GM12878 (cell line): ENCODE data around the gene CBFB. TPM values are rescaled to one million over a fixed set of nuclear protein-coding genes. Genes with fewer than 3 reads are reported as not detected.

Experiments
- ATAC-seq: fragments of 200-7000 bp; cut with Tn5 transposase; 3 replicates; pipeline ENCODE4 v1.9.1; 2020; ENCODE audit warnings: mild to moderate bottlenecking, moderate library complexity
- BruUV-seq: library from RNA; stranded (reverse); fragments of 400-500 nt; replicated peaks from 2 replicates; lab custom pipeline; 2021; lab: Mats Ljungman, UMichigan
- CTCF ChIA-PET: fragments of 300-600 bp; sonication (Branson Sonifier 250); formaldehyde crosslinking; extraction: SDS; loops from one replicate; lab custom pipeline; 2021; ENCODE audit warnings: inconsistent platforms; lab: Yijun Ruan, JAX
- POLR2A ChIA-PET: fragments of 350-600 bp; formaldehyde crosslinking; extraction: SDS; loops from one replicate; lab custom pipeline; 2021; ENCODE audit warnings: inconsistent platforms; lab: Charles Lee
- RAD21 ChIA-PET: fragments of 300-600 bp; sonication (Branson Sonifier 250); formaldehyde crosslinking; loops from one replicate; lab custom pipeline; 2023; ENCODE audit warnings: antibody characterized with exemption; ENCODE audit not compliant: unreplicated experiment; lab: Charles Lee
- SMC1A ChIA-PET: fragments of 300-600 bp; sonication (Branson Sonifier 250); formaldehyde crosslinking; loops from one replicate; lab custom pipeline; 2023; ENCODE audit not compliant: unreplicated experiment, uncharacterized antibody; lab: Charles Lee
- DNase-seq: peaks from one replicate; pipeline ENCODE4 v3.0.0-alpha.2; 2011; ENCODE audit warnings: low read depth, low spot score
- FAIRE-seq: peaks from 3 replicates; lab custom pipeline; 2011; peaks lifted over from hg19 to GRCh38; lab: Jason Lieb, UNC
- H2AFZ ChIP-seq: 2 replicates; pipeline ENCODE4 v1.6.0; 2011; ENCODE audit warnings: low read depth, low read length, control low read depth; ENCODE audit not compliant: control insufficient read depth
- H3K27ac ChIP-seq: 2 replicates; pipeline ENCODE4 v1.5.1; 2011; ENCODE audit warnings: control low read depth; ENCODE audit not compliant: control insufficient read depth, insufficient read depth
- H3K27me3 ChIP-seq, 2 experiments: replicated peaks in 1 of 2; 2 replicates each; pipeline versions ENCODE4 v1.6.0 to v1.6.1; 2011; ENCODE audit warnings: low read length in 1 of 2; ENCODE audit not compliant: control insufficient read depth in 2 of 2, insufficient read depth in 2 of 2
- H3K36me3 ChIP-seq, 2 experiments: 2 replicates each; pipeline ENCODE4 v1.5.1; 2011; ENCODE audit warnings: low read length in 1 of 2; ENCODE audit not compliant: control insufficient read depth in 2 of 2, insufficient read depth in 2 of 2
- H3K4me1 ChIP-seq: 2 replicates; pipeline ENCODE4 v1.6.1; 2011; ENCODE audit warnings: mild to moderate bottlenecking, low read length, moderate library complexity, mixed read lengths; ENCODE audit not compliant: control insufficient read depth, insufficient read depth
- H3K4me2 ChIP-seq: 2 replicates; pipeline ENCODE4 v1.6.0; 2011; ENCODE audit warnings: control low read depth; ENCODE audit not compliant: control insufficient read depth, insufficient read depth
- H3K4me3 ChIP-seq: fragments of 200-600 bp; sonication (generic); 2 replicates; pipeline ENCODE4 v1.5.1; 2016
- H3K79me2 ChIP-seq: 2 replicates; pipeline ENCODE4 v1.6.0; 2011; ENCODE audit warnings: low read length; ENCODE audit not compliant: control insufficient read depth, insufficient read depth
- H3K9ac ChIP-seq: 2 replicates; pipeline ENCODE4 v1.8.0; 2011; ENCODE audit warnings: low read length, control low read depth, mixed read lengths; ENCODE audit not compliant: control insufficient read depth, insufficient read depth
- H3K9me3 ChIP-seq: replicated peaks from 3 replicates; pipeline ENCODE4 v1.5.1; 2011; ENCODE audit warnings: mild to moderate bottlenecking, low read length; ENCODE audit not compliant: control insufficient read depth, insufficient read depth
- H4K20me1 ChIP-seq: 2 replicates; pipeline ENCODE4 v1.6.0; 2011; ENCODE audit not compliant: control insufficient read depth, insufficient read depth
- BRCA1 ChIP-seq: IDR thresholded peaks from 2 replicates; pipeline ENCODE4 v1.6.1; 2011; ENCODE audit warnings: low read depth, low read length, improper control_type of control experiment
- IRF5 ChIP-seq: fragments of 450-650 bp; IDR thresholded peaks from 2 replicates; pipeline ENCODE4 v1.6.1; 2017; ENCODE audit warnings: borderline replicate concordance
- PRDM15 ChIP-seq: fragments of 450-650 bp; formaldehyde crosslinking; IDR thresholded peaks from 2 replicates; pipeline ENCODE4 v1.4.0; 2020; ENCODE audit warnings: mild to moderate bottlenecking, moderate library complexity
- TCF3 ChIP-seq: IDR thresholded peaks from 2 replicates; pipeline ENCODE4 v1.6.1; 2012; ENCODE audit warnings: low read depth, mild to moderate bottlenecking, low read length, borderline replicate concordance; ENCODE audit not compliant: insufficient read depth
- ZNF207 ChIP-seq: fragments of 450-650 bp; IDR thresholded peaks from 2 replicates; pipeline ENCODE4 v1.6.1; 2014; ENCODE audit warnings: antibody characterized with exemption, mild to moderate bottlenecking, borderline replicate concordance
- WGBS: methylation state at CpG from one replicate; pipeline ENCODE4 v1.1.6; 2016; ENCODE audit warnings: low lambda C conversion rate; ENCODE audit not compliant: insufficient replicate concordance, insufficient coverage; ENCODE audit errors: missing lambda C conversion rate; 5-methylcytosine and 5-hydroxymethylcytosine counted together
- in situ Hi-C: fragments of 300-500 bp; cut with MboI; formaldehyde crosslinking; loops from 9 replicates; pipeline ENCODE4 v1.14.3; 2018; ENCODE audit warnings: mixed read lengths
- intact Hi-C: fragments of 100-400 bp; cut with micrococcal nuclease; formaldehyde crosslinking; loops from one replicate; pipeline ENCODE4 v1.14.2; 2022; ENCODE audit not compliant: unreplicated experiment
- polyA plus RNA-seq, 11 experiments: library from polyadenylated mRNA; depleted of rRNA in 4 of 11; unstranded in 6 of 11; stranded (reverse) in 5 of 11; fragments of >200 nt; fragmentation: Nextera tagmentation in 4 of 11; fragmentation: Illumina TruSeq in 1 of 11; extraction: Ambion mirVana in 4 of 11; extraction: Trizol in 1 of 11; gene quantifications; 1 replicate in 1 of 11; 2 replicates in 10 of 11; pipeline versions ENCODE4 v1.2.1 to v1.2.3, GENCODE V29; 2011 to 2016; ENCODE audit warnings: inconsistent platforms in 2 of 11, missing spikeins in 2 of 11, low read depth in 1 of 11
- total RNA-seq, 4 experiments: library from RNA; depleted of rRNA in 3 of 4; stranded (reverse); fragments of >200 nt in 3 of 4; fragmentation: Illumina TruSeq in 1 of 4; extraction: Trizol in 1 of 4; gene quantifications; 2 replicates each; pipeline versions ENCODE4 v1.2.1 to v1.2.3, GENCODE V29; 2013 to 2021

Gene CBFB
- total and polyA plus RNA-seq, 10 of the 15 experiments (the other 5 are each of a cell fraction or from before 2014, with no cell fraction given) = 25.3 to 83.8 (median 65.7) TPM

GRCh38 chr16:67141391-67141790 is 112.4 kb downstream of the CBFB start:
- ChIA-PET POLR2A (interaction anchor here (1.5 kb wide), 1 partner anchor 9 kb away, joined by 9 read pairs; no protein-coding TSS in a partner anchor), SMC1A (interaction anchor here (0.8 to 1.9 kb wide), 7 partner anchors 10 to 124 kb away, joined by 3 to 8 read pairs (median 4); partner anchors contain the start of gene PHAF1), RAD21 (interaction anchor here (0.8 to 1.5 kb wide), 3 partner anchors 14 to 124 kb away, joined by 3 to 4 read pairs (median 3); partner anchors contain the start of gene CBFB), CTCF (interaction anchor here (0.7 to 2.5 kb wide), 5 partner anchors 9 to 123 kb away, joined by 3 to 15 read pairs (median 6); partner anchors contain the start of gene B3GNT9)
- Histone ChIP-seq H2AFZ (no peak overlapping the region), H3K4me3 (no peak overlapping the region), H3K9ac (no peak overlapping the region), H4K20me1 (no peaks in the 10 kb centered on the region), H3K27me3 (no peaks in the 10 kb centered on the region), H3K27ac (no peak overlapping the region), H3K79me2 (no peaks in the 10 kb centered on the region), H3K36me3 (peaks cover 20 to 24% of the 10 kb centered on the region in 2 experiments; a peak in 3 of 4 replicates), H3K4me2 (no peak overlapping the region), H3K4me1 (no peaks in the 10 kb centered on the region), H3K9me3 (no peaks in the 10 kb centered on the region)
- intact Hi-C loops = no loop called here
- ATAC-seq (no peak), DNase-seq (no peak), FAIRE-seq (no peak)
- no TSS peak for BruUV-seq
- in situ Hi-C loops = no loop called here
- TF ChIP-seq ZNF207 = no peak
- TF ChIP-seq BRCA1 = no peak
- TF ChIP-seq PRDM15 (CRISPR knock-in tag) = no peak
- no peak for TF ChIP-seq TCF3
- TF ChIP-seq IRF5 = no peak
- 91% methylated on average over 13 of the region's 13 CpGs for WGBS
